Measurements from ENCODE around the gene KIZ.
A peak's percentile ranks its signal among the peaks of the same experiment; 100 is the strongest.

KIZ gene

GRCh38 chr20:21103582-21104465, 22.1 kb upstream of the KIZ start:
- Histone ChIP-seq H3K9me3 (ENCODE audit: severe bottlenecking) (peaks cover 6% of the 10 kb centered on the region), H3K4me3 (ENCODE audit: low read depth, low read length) (no peak overlapping the region), H3K27ac (no peak overlapping the region), H3K36me3 (no peaks in the 10 kb centered on the region), H3K27me3 (ENCODE audit: insufficient read depth, low read depth, severe bottlenecking) (peaks cover 88% of the 10 kb centered on the region)
- DNase-seq, result no peak
- no peak for TF ChIP-seq CTCF (IDR thresholded peaks at IDR 0.05; ENCODE audit: low read depth, low read length)

DNA sequence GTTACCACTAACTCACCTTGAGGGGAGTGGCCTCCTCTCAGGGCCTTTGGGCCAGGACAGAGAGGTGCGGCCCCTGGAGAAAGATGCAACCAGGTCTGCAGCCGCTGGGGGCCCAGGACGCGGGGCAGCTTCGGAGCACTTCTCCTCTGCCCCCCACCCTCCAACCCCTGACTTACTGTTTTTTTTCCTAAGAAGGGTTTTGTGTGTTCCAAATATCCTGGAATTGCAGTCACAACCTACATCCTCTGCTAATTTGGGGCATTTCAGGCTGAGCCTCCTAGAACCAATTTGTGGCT, 21.5 kb upstream of the KIZ start:
- no peak for DNase-seq
- Histone ChIP-seq H3K27me3 (ENCODE audit: insufficient read depth, low read depth, severe bottlenecking) (peaks cover 87% of the 10 kb centered on the region), H3K9me3 (ENCODE audit: severe bottlenecking) (peaks cover 6% of the 10 kb centered on the region), H3K27ac (no peak overlapping the region), H3K36me3 (no peaks in the 10 kb centered on the region), H3K4me3 (ENCODE audit: low read depth, low read length) (no peak overlapping the region)
- no peak for TF ChIP-seq CTCF (IDR thresholded peaks at IDR 0.05; ENCODE audit: low read depth, low read length)

GRCh38 chr20:21104921-21105320, 21.0 kb upstream of the KIZ start:
- TF ChIP-seq CTCF (IDR thresholded peaks at IDR 0.05; ENCODE audit: low read depth, low read length), result no peak
- H3K27me3 ChIP-seq (ENCODE audit: insufficient read depth, low read depth, severe bottlenecking), result peaks cover 86% of the 10 kb centered on the region
- no peak overlapping the region for H3K27ac ChIP-seq
- H3K36me3 ChIP-seq, result no peaks in the 10 kb centered on the region
- no peak for DNase-seq
- H3K4me3 ChIP-seq (ENCODE audit: low read depth, low read length), result no peak overlapping the region
- peaks cover 6% of the 10 kb centered on the region for H3K9me3 ChIP-seq (ENCODE audit: severe bottlenecking)

GRCh38 chr20:21105429-21106170, 20.3 kb upstream of the KIZ start:
- Histone ChIP-seq H3K27ac (no peak overlapping the region), H3K9me3 (ENCODE audit: severe bottlenecking) (peaks cover 6% of the 10 kb centered on the region), H3K4me3 (ENCODE audit: low read depth, low read length) (peak overlapping the region; percentile 16), H3K27me3 (ENCODE audit: insufficient read depth, low read depth, severe bottlenecking) (peaks cover 83% of the 10 kb centered on the region), H3K36me3 (no peaks in the 10 kb centered on the region)
- no peak for TF ChIP-seq CTCF (IDR thresholded peaks at IDR 0.05; ENCODE audit: low read depth, low read length)
- DNase-seq, result no peak

DNA sequence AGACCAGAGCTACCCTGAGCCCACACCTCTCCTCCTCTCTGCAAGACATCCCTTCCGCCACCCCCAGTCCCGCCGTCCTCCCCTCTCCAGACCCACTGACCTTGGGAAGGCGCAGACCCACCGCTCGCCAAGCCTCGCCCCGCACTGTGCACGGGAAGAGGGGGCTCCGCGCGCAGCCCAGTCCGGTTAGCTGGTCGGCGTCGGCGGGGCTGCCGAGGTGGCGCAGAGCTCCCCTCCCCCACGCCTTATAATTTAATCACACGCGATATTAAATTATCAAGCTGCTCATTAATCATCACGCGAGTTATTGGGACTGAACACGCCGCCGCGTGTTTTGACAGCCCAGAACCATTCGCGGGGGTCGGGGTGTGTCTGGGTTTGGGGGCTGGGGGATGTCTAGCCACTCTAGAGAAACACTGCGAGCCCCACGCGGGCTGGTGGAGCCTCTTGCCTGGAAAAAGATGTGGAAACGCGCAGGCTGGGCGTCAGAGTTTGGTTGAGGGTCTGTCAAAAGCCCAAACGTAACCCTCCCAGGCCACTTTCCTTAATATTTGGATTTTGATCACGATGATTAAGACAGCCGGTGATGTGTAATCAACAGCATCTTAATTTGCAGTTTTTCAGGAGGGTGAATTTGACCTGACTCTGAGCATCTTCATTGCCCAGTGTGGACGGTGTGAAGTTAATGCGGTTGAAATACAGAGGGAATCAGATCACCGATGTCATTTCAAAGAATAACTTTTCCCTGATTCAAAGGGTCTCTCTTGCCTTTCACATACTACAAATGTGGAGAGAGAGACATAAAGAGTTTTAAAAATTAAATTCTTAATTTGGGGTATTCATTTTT, 19.5 kb upstream of the KIZ start, which contains the start of gene LINC00237:
LINC00237 (minus strand) TSS at position 188 of the 847 bp plus-strand sequence.
- no peak for TF ChIP-seq CTCF (IDR thresholded peaks at IDR 0.05; ENCODE audit: low read depth, low read length)
- Histone ChIP-seq H3K36me3 (no peaks in the 10 kb centered on the region), H3K9me3 (ENCODE audit: severe bottlenecking) (peaks cover 6% of the 10 kb centered on the region), H3K27ac (no peak within 1 kb of the TSS), H3K27me3 (ENCODE audit: insufficient read depth, low read depth, severe bottlenecking) (peaks cover 80% of the 10 kb centered on the region), H3K4me3 (ENCODE audit: low read depth, low read length) (peak within 1 kb of the TSS; percentile 16)
- DNase-seq, result no peak
